ENCODE results near the gene ZFAND6. TPM values are rescaled to one million over a fixed set of nuclear protein-coding genes. Genes with fewer than 3 reads are reported as not detected.

Gene ZFAND6
- polyA plus RNA-seq, 3 donors = 41.6 to 106 (median 99.6) TPM

DNA sequence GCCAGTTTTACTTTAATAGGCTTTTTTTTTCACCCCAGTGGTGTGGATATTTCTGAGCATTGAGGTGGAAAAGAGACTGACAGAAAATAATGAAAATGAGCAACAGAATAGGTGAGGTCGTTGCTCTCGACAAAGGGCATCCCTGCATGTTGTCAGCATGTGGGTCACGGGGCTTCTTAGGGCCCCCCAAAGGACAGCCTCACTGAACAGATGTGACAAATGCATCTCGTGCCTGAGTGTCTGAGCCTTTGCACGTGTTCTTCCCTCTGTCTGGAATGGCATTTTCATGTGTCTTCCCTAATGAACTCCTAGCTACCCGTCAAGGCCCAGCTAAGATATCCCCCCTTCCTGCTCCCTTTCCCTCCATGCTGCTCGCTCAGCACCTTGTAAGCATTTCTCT, 125.1 kb downstream of the ZFAND6 start:
- Histone ChIP-seq H3K9ac (ENCODE audit: insufficient read depth, low read length, poor library complexity, severe bottlenecking) (no peak overlapping the region), H3K9me3 (replicated peaks in 1 of 2; ENCODE audit: control insufficient read depth in 1 of 2, insufficient read depth in 1 of 2, low read length in 2 of 2) (no peaks in the 10 kb centered on the region), H3K79me2 (ENCODE audit: insufficient read depth, low read length) (no peaks in the 10 kb centered on the region), H3K27ac (ENCODE audit: low read depth in 1 of 2, low read length in 2 of 2) (no peak overlapping the region), H3K4me1 (ENCODE audit: control insufficient read depth in 1 of 2, insufficient read depth in 2 of 2, low read length in 2 of 2) (no peaks in the 10 kb centered on the region), H3K4me2 (replicated peaks; ENCODE audit: extremely low read depth, low read length, poor library complexity, severe bottlenecking) (no peak overlapping the region), H3K36me3 (replicated peaks in 1 of 2; ENCODE audit: control insufficient read depth in 1 of 2, insufficient read depth in 2 of 2, low read length in 2 of 2) (peaks cover 75 to 90% of the 10 kb centered on the region in 2 donors), H3K27me3 (ENCODE audit: control insufficient read depth in 2 of 2, insufficient read depth in 2 of 2, low read length in 2 of 2) (no peaks in the 10 kb centered on the region), H3K4me3 (replicated peaks in 1 of 3; ENCODE audit: low read depth in 2 of 3, low read length in 3 of 3) (no peak overlapping the region), H4K20me1 (ENCODE audit: insufficient read depth, low read length) (no peaks in the 10 kb centered on the region), H2AFZ (ENCODE audit: insufficient read depth, low read depth, low read length, poor library complexity, severe bottlenecking) (no peak overlapping the region)
- TF ChIP-seq CTCF (IDR thresholded peaks at IDR 0.05) = no peak
- Mint-ChIP-seq H3K27ac (no peak overlapping the region), H3K4me1 (no peaks in the 10 kb centered on the region), H3K36me3 (peaks cover 81 to 91% of the 10 kb centered on the region in 2 donors), H3K4me3 (no peak overlapping the region), H3K27me3 (ENCODE audit: low read depth in 3 of 3) (no peaks in the 10 kb centered on the region), H3K9me3 (peaks cover 0 to 2% (median 0%) of the 10 kb centered on the region in 7 donors)
- intact Hi-C loops (cut with micrococcal nuclease) = no loop called here
- 93% methylated on average over 6 of the region's 7 CpGs for WGBS (ENCODE audit: insufficient coverage)
- no peak for DNase-seq

- H3K4me1 ChIP-seq (ENCODE audit: control insufficient read depth in 1 of 2, insufficient read depth in 2 of 2, low read length in 2 of 2) = no peaks in the 10 kb centered on the region
- Mint-ChIP-seq H3K4me3 (no peak overlapping the region), H3K4me1 (no peaks in the 10 kb centered on the region), H3K27me3 (ENCODE audit: low read depth in 3 of 3) (no peaks in the 10 kb centered on the region), H3K36me3 (peaks cover 77 to 86% of the 10 kb centered on the region in 2 donors), H3K27ac (no peak overlapping the region), H3K9me3 (peaks cover 0 to 2% (median 0%) of the 10 kb centered on the region in 7 donors)
- no peak overlapping the region for H3K4me3 ChIP-seq (replicated peaks in 1 of 3; ENCODE audit: low read depth in 2 of 3, low read length in 3 of 3)
- no peak overlapping the region for H3K4me2 ChIP-seq (replicated peaks; ENCODE audit: extremely low read depth, low read length, poor library complexity, severe bottlenecking)
- no peak for DNase-seq
- H3K79me2 ChIP-seq (ENCODE audit: insufficient read depth, low read length) = no peaks in the 10 kb centered on the region
- H3K9ac ChIP-seq (ENCODE audit: insufficient read depth, low read length, poor library complexity, severe bottlenecking) = no peak overlapping the region
- H3K27ac ChIP-seq (ENCODE audit: low read depth in 1 of 2, low read length in 2 of 2) = no peak overlapping the region
- no peaks in the 10 kb centered on the region for H4K20me1 ChIP-seq (ENCODE audit: insufficient read depth, low read length)
- intact Hi-C loops (cut with micrococcal nuclease) = no loop called here
- H3K36me3 ChIP-seq (replicated peaks in 1 of 2; ENCODE audit: control insufficient read depth in 1 of 2, insufficient read depth in 2 of 2, low read length in 2 of 2) = peaks cover 69 to 84% of the 10 kb centered on the region in 2 donors
- TF ChIP-seq CTCF (IDR thresholded peaks at IDR 0.05) = no peak
- no peaks in the 10 kb centered on the region for H3K27me3 ChIP-seq (ENCODE audit: control insufficient read depth in 2 of 2, insufficient read depth in 2 of 2, low read length in 2 of 2)
- no peak overlapping the region for H2AFZ ChIP-seq (ENCODE audit: insufficient read depth, low read depth, low read length, poor library complexity, severe bottlenecking)
- no peaks in the 10 kb centered on the region for H3K9me3 ChIP-seq (replicated peaks in 1 of 2; ENCODE audit: control insufficient read depth in 1 of 2, insufficient read depth in 1 of 2, low read length in 2 of 2)
- 100% methylated on average over 2 of the region's 2 CpGs for WGBS (ENCODE audit: insufficient coverage)
These were observed 125.7 kb downstream of the ZFAND6 start for GRCh38 chr15:80185152-80185551.

All from CD14-positive monocyte (primary cell).